Liver (tissue), 3 donors: ENCODE measurements around the gene EDNRA.

Source experiments
- ATF3 ChIP-seq: IDR thresholded peaks from 2 replicates; pipeline ENCODE4 v1.6.1; 2016; ENCODE audit warnings: antibody characterized with exemption
- CTCF ChIP-seq: fragments of 150-350 bp; IDR thresholded peaks from 2 replicates; pipeline ENCODE4 v1.5.1; 2017; ENCODE audit warnings: improper control_type of control experiment, low read depth, low read length; ENCODE audit not compliant: missing input control
- GABPA ChIP-seq, 2 donors: IDR thresholded peaks in 1 of 2; conservative IDR thresholded peaks in 1 of 2; 2 replicates each; pipeline ENCODE4 v1.6.1; 2016; ENCODE audit warnings: antibody characterized with exemption in 2 of 2, mild to moderate bottlenecking in 1 of 2, moderate library complexity in 1 of 2
- JUND ChIP-seq, 2 donors: IDR thresholded peaks; 2 replicates each; pipeline ENCODE4 v1.6.1; 2016; ENCODE audit warnings: antibody characterized with exemption in 2 of 2
- MAX ChIP-seq: IDR thresholded peaks from 2 replicates; pipeline ENCODE4 v1.6.1; 2016; ENCODE audit warnings: antibody characterized with exemption
- RAD21 ChIP-seq, 2 donors: IDR thresholded peaks; 2 replicates each; pipeline ENCODE4 v1.6.1; 2016; ENCODE audit warnings: antibody characterized with exemption in 2 of 2, mild to moderate bottlenecking in 2 of 2
- RXRA ChIP-seq, 2 donors: IDR thresholded peaks; 2 replicates each; pipeline ENCODE4 v1.6.1; 2017 to 2018; ENCODE audit warnings: antibody characterized with exemption in 2 of 2, mild to moderate bottlenecking in 1 of 2
- SP1 ChIP-seq: IDR thresholded peaks from 2 replicates; pipeline ENCODE4 v1.6.1; 2018; ENCODE audit warnings: antibody characterized with exemption, mild to moderate bottlenecking
- TAF1 ChIP-seq: conservative IDR thresholded peaks from 2 replicates; pipeline ENCODE4 v1.6.1; 2016; ENCODE audit warnings: antibody characterized with exemption, mild to moderate bottlenecking
- YY1 ChIP-seq: IDR thresholded peaks from 2 replicates; pipeline ENCODE4 v1.6.1; 2016; ENCODE audit warnings: antibody characterized with exemption, mild to moderate bottlenecking
- TF ChIP-seq, protein P1 (sequence below): IDR thresholded peaks from 2 replicates; pipeline ENCODE4 v1.6.1; 2016; ENCODE audit warnings: antibody characterized with exemption, mild to moderate bottlenecking
- donor health status: healthy.
- donor health status: healthy.

- TF ChIP-seq CTCF (no peak), ATF3 (no peak), GABPA (IDR thresholded peaks at IDR 0.05 in 1 of 2, conservative IDR thresholded peaks at IDR 0.05 in 1 of 2) (no peak), RXRA (IDR thresholded peaks at IDR 0.05) (no peak), SP1 (no peak), RAD21 (IDR thresholded peaks at IDR 0.05) (no peak), TAF1 (no peak), YY1 (no peak), MAX (no peak), JUND (IDR thresholded peaks at IDR 0.05) (no peak)
- TF ChIP-seq, protein P1, sequence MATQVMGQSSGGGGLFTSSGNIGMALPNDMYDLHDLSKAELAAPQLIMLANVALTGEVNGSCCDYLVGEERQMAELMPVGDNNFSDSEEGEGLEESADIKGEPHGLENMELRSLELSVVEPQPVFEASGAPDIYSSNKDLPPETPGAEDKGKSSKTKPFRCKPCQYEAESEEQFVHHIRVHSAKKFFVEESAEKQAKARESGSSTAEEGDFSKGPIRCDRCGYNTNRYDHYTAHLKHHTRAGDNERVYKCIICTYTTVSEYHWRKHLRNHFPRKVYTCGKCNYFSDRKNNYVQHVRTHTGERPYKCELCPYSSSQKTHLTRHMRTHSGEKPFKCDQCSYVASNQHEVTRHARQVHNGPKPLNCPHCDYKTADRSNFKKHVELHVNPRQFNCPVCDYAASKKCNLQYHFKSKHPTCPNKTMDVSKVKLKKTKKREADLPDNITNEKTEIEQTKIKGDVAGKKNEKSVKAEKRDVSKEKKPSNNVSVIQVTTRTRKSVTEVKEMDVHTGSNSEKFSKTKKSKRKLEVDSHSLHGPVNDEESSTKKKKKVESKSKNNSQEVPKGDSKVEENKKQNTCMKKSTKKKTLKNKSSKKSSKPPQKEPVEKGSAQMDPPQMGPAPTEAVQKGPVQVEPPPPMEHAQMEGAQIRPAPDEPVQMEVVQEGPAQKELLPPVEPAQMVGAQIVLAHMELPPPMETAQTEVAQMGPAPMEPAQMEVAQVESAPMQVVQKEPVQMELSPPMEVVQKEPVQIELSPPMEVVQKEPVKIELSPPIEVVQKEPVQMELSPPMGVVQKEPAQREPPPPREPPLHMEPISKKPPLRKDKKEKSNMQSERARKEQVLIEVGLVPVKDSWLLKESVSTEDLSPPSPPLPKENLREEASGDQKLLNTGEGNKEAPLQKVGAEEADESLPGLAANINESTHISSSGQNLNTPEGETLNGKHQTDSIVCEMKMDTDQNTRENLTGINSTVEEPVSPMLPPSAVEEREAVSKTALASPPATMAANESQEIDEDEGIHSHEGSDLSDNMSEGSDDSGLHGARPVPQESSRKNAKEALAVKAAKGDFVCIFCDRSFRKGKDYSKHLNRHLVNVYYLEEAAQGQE: no peak
Observed at GRCh38 chr4:147509386-147509785, 28.5 kb downstream of the EDNRA start.
